ENCODE data around the gene SGK2.

DNA sequence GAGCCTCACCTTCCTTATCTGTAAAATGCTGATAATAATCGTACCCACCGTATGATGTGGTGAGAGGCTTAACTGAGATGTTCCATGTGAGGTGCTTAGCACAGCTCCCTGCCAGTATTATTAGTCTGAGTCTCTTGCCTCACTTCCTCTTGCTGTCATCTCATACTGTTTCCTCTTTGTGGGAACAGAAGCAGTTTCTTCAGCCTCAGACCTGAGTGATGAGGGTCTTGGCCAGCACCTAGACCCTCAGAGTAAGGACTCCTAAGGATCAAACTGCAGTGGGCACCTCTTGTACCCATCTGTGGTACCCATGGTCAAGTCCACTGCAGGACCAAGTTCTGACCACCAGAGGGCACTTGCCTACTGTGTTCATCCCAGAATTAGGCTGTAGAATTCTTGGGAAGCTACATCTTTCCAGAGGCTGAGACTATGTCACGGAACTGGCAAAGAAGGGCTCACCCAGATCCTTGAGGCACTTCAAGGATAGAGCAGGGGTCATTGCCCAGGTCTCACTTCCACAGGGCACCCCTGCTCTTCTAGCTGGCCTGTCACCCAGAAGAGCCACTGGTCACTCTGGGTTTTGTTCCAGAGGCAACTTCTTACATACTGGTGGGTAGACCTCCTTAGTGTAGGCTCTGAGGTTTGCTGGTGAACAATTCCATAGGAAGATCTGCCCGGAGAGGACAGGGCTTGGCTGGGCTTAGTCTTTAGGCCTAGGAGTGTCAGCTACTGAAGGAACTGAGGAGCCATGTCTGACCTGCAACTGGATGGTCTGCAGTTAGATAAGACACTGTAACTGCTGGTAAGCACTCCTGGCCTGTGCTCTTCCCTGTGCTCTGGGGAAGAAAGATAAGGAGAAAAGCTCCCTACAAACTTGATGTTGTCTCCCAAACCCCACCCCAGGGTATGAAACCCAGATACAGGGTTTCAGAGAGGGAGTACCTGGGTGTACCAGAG, 20.6 kb upstream of the SGK2 start:
- TF ChIP-seq, protein P1, sequence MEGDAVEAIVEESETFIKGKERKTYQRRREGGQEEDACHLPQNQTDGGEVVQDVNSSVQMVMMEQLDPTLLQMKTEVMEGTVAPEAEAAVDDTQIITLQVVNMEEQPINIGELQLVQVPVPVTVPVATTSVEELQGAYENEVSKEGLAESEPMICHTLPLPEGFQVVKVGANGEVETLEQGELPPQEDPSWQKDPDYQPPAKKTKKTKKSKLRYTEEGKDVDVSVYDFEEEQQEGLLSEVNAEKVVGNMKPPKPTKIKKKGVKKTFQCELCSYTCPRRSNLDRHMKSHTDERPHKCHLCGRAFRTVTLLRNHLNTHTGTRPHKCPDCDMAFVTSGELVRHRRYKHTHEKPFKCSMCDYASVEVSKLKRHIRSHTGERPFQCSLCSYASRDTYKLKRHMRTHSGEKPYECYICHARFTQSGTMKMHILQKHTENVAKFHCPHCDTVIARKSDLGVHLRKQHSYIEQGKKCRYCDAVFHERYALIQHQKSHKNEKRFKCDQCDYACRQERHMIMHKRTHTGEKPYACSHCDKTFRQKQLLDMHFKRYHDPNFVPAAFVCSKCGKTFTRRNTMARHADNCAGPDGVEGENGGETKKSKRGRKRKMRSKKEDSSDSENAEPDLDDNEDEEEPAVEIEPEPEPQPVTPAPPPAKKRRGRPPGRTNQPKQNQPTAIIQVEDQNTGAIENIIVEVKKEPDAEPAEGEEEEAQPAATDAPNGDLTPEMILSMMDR (IDR thresholded peaks at IDR 0.05): peak in 3 of 4 experiments; percentile 66 to 83 (median 80)
- TF ChIP-seq POLR2AphosphoS5 (IDR thresholded peaks at IDR 0.05) (no peak), EP300 (IDR thresholded peaks at IDR 0.05) (no peak), POLR2A (IDR thresholded peaks at IDR 0.05) (no peak)

Measured in gastroesophageal sphincter (tissue), 3 donors.